Hepatic stellate cell (primary cell): ENCODE measurements around the gene CLTB.

ENCODE experiments used
- DNase-seq: peaks from one replicate; pipeline ENCODE4 v3.0.0; 2011; ENCODE audit warnings: low spot score

The CLTB gene

DNA sequence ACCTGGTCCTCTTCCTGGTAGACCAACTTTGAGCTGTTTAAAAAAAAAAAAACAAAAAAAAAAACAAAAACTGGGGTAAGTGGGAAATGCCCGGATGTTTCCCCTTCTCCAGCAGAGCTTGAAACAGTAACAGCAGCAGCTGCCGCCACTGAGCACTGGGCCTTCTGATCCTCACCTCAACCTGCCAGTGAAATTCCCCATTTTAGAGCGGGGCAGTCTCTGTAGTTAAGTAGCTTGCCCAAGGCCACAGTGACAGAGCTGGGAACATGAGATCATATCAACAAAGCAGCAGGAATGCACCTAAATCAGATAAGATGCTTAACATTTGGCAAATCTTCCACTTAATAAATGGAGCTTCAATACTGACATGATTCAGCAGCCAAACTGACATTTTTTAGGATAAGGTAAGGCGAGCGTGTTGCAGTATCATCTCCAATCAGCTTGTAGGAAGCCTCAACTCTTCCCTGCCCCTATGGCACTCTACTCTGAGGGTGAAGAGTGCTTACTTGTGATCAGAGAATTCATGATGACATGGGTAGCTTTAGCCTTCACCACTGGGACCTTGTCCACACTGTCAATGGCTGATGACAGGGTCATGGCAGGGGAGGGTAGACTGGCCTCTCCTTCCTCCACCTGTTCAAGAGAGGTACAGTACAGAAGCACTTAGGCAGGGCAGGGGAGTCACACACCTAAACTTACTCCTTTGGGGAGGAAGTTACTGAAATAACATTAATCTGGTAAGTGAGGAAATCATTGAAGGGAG is 64.0 kb downstream of the CLTB start:
- DNase-seq: no peak

DNA sequence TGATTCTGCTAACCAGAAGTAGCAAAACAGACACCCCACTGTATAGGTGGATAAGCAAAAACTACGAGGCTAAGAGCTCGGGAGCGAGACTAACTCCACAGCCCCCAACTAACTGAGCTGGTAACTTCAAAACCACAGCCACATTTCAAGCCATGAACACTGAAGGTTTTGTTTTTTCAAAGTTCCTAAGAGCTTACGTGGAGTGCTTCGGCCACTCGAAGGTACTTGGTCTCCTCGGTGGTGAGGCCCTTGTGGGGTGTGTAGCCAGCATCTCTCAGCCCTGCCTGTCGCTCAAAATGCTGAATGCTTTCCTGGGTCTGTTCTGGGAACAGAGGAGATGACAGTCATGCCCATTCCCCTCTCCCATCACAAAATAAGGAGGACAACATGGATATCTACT is 65.9 kb downstream of the CLTB start:
- DNase-seq: no peak

- no peak for DNase-seq
These were observed 73.4 kb downstream of the CLTB start for GRCh38 chr5:176342766-176343458.
